Suprapubic skin (tissue), 4 donors: Measurements from ENCODE around the gene GCNA. TPM values are rescaled to one million over a fixed set of nuclear protein-coding genes. Genes with fewer than 3 reads are reported as not detected.

Experiments used
- DNase-seq, 2 donors: peaks; one replicate each; pipeline ENCODE4 v3.0.0-alpha.2; 2019; ENCODE audit warnings: low spot score in 2 of 2
- H3K27ac ChIP-seq: fragments of 200-600 bp; sonication (generic); one replicate; pipeline ENCODE4 v1.5.1; 2019
- H3K27me3 ChIP-seq: fragments of 200-600 bp; sonication (generic); one replicate; pipeline ENCODE4 v1.5.1; 2019
- H3K36me3 ChIP-seq: fragments of 200-600 bp; sonication (generic); one replicate; pipeline ENCODE4 v1.5.1; 2019
- H3K4me1 ChIP-seq: fragments of 200-600 bp; sonication (generic); one replicate; pipeline ENCODE4 v1.5.1; 2019
- H3K4me3 ChIP-seq: fragments of 200-600 bp; sonication (generic); one replicate; pipeline ENCODE4 v1.5.1; 2019; ENCODE audit warnings: mild to moderate bottlenecking
- H3K9me3 ChIP-seq: fragments of 200-600 bp; sonication (generic); one replicate; pipeline ENCODE4 v1.5.1; 2019
- EP300 ChIP-seq: sonication (generic); formaldehyde crosslinking; IDR thresholded peaks from one replicate; pipeline ENCODE4 v1.6.1; 2017; ENCODE audit warnings: antibody characterized with exemption
- POLR2A ChIP-seq, 2 donors: fragments of 450-650 bp; IDR thresholded peaks; one replicate each; pipeline ENCODE4 v1.6.1; 2017; ENCODE audit warnings: antibody characterized with exemption in 2 of 2, mild to moderate bottlenecking in 2 of 2, moderate library complexity in 2 of 2
- POLR2AphosphoS5 ChIP-seq, 3 donors: sonication (generic); formaldehyde crosslinking; IDR thresholded peaks; one replicate each; pipeline ENCODE4 v1.6.1; 2017; ENCODE audit warnings: antibody characterized with exemption in 3 of 3
- WGBS: methylation state at CpG from one replicate; pipeline ENCODE4 v1.1.5; 2018; 5-methylcytosine and 5-hydroxymethylcytosine counted together
- total RNA-seq, 4 donors: library from RNA; depleted of rRNA; stranded (reverse); fragments of >200 nt; gene quantifications; one replicate each; pipeline ENCODE4 v1.1.0, GENCODE V29; 2016
- TF ChIP-seq, protein P1 (sequence below), 2 donors: fragments of 200-600 bp in 1 of 2; fragments of 450-650 bp in 1 of 2; sonication (generic) in 1 of 2; IDR thresholded peaks; one replicate each; pipeline ENCODE4 v1.5.1; 2016 to 2019; ENCODE audit warnings: antibody characterized with exemption in 2 of 2, mild to moderate bottlenecking in 1 of 2, moderate library complexity in 1 of 2

The GCNA gene
- total RNA-seq, 4 donors from 2014 or later = 0.47 to 5.5 (median 0.99) TPM

DNA sequence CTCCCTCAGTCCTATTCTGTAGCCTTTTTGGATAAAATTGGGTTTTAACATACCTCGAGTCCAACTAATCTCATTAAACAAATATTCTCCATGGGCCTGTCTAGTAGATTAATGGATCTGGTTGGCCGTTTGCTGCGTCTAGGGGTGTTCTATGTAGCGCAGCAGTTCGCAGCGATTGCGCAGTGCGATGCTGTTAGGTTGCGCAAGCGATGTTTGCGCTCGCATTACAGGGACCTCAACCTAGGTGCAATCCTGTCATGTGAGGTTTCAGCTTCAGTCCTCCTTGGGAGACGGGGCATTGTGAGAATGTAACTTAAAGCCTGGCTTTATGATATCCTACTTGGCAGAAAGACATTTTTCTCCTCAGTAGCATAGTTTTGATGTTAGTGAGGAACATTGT lies 31.4 kb upstream of the GCNA start:
- no peak for DNase-seq
- Histone ChIP-seq H3K9me3 (no peaks in the 10 kb centered on the region), H3K27me3 (no peaks in the 10 kb centered on the region), H3K4me1 (peaks cover 10% of the 10 kb centered on the region), H3K4me3 (no peak overlapping the region), H3K36me3 (peaks cover 36% of the 10 kb centered on the region), H3K27ac (no peak overlapping the region)
- no peak for TF ChIP-seq EP300
- TF ChIP-seq, protein P1, sequence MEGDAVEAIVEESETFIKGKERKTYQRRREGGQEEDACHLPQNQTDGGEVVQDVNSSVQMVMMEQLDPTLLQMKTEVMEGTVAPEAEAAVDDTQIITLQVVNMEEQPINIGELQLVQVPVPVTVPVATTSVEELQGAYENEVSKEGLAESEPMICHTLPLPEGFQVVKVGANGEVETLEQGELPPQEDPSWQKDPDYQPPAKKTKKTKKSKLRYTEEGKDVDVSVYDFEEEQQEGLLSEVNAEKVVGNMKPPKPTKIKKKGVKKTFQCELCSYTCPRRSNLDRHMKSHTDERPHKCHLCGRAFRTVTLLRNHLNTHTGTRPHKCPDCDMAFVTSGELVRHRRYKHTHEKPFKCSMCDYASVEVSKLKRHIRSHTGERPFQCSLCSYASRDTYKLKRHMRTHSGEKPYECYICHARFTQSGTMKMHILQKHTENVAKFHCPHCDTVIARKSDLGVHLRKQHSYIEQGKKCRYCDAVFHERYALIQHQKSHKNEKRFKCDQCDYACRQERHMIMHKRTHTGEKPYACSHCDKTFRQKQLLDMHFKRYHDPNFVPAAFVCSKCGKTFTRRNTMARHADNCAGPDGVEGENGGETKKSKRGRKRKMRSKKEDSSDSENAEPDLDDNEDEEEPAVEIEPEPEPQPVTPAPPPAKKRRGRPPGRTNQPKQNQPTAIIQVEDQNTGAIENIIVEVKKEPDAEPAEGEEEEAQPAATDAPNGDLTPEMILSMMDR (IDR thresholded peaks at IDR 0.05) = no peak
- no peak for TF ChIP-seq POLR2AphosphoS5 (IDR thresholded peaks at IDR 0.05)
- no peak for TF ChIP-seq POLR2A (IDR thresholded peaks at IDR 0.05)
- WGBS = 93% methylated on average over 13 of the region's 13 CpGs

- H3K27ac ChIP-seq = no peak overlapping the region
- H3K4me1 ChIP-seq = peaks cover 8% of the 10 kb centered on the region
- H3K36me3 ChIP-seq = peaks cover 39% of the 10 kb centered on the region
- H3K27me3 ChIP-seq = no peaks in the 10 kb centered on the region
- WGBS = 87% methylated on average over 7 of the region's 7 CpGs
- no peaks in the 10 kb centered on the region for H3K9me3 ChIP-seq
- H3K4me3 ChIP-seq = no peak overlapping the region
- TF ChIP-seq POLR2AphosphoS5 (IDR thresholded peaks at IDR 0.05) (no peak), EP300 (no peak), POLR2A (IDR thresholded peaks at IDR 0.05) (no peak)
- TF ChIP-seq, protein P1 (IDR thresholded peaks at IDR 0.05) = no peak
- no peak for DNase-seq
These were observed 30.9 kb upstream of the GCNA start for GRCh38 chrX:71547339-71547738.

DNA sequence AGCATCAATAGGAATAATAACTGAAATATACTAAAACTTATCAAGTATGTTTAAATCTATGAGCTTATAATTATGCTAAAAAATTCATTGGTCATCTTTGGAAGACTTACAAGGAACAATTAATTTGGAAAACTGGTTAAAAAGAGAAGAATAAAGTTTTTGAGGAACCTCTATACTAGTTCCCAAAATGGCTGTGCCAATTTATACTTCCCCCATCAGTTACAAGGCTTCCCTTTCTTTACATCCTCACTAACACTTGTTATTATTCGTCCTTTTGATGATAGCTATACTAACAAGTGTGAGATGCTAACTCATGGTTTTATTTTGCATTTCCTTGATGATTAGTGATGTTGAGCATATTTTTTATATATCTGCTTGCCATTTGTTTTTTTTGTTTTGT lies 28.3 kb upstream of the GCNA start:
- DNase-seq = no peak
- Histone ChIP-seq H3K4me1 (no peaks in the 10 kb centered on the region), H3K27me3 (no peaks in the 10 kb centered on the region), H3K9me3 (no peaks in the 10 kb centered on the region), H3K4me3 (no peak overlapping the region), H3K27ac (no peak overlapping the region), H3K36me3 (peaks cover 34% of the 10 kb centered on the region)
- TF ChIP-seq POLR2A (IDR thresholded peaks at IDR 0.05) (no peak), POLR2AphosphoS5 (IDR thresholded peaks at IDR 0.05) (no peak), EP300 (no peak)
- TF ChIP-seq, protein P1 (IDR thresholded peaks at IDR 0.05) = no peak
- WGBS = 65% methylated on average over 1 of the region's 1 CpG

- H3K27ac ChIP-seq = no peak overlapping the region
- H3K36me3 ChIP-seq = peaks cover 36% of the 10 kb centered on the region
- 79% methylated on average over 3 of the region's 3 CpGs for WGBS
- H3K4me3 ChIP-seq = no peak overlapping the region
- no peaks in the 10 kb centered on the region for H3K27me3 ChIP-seq
- H3K4me1 ChIP-seq = no peaks in the 10 kb centered on the region
- TF ChIP-seq POLR2AphosphoS5 (IDR thresholded peaks at IDR 0.05) = no peak
- TF ChIP-seq, protein P1 (IDR thresholded peaks at IDR 0.05) = no peak
- no peaks in the 10 kb centered on the region for H3K9me3 ChIP-seq
- DNase-seq = no peak
These were observed 27.7 kb upstream of the GCNA start for GRCh38 chrX:71550578-71550977.

DNA sequence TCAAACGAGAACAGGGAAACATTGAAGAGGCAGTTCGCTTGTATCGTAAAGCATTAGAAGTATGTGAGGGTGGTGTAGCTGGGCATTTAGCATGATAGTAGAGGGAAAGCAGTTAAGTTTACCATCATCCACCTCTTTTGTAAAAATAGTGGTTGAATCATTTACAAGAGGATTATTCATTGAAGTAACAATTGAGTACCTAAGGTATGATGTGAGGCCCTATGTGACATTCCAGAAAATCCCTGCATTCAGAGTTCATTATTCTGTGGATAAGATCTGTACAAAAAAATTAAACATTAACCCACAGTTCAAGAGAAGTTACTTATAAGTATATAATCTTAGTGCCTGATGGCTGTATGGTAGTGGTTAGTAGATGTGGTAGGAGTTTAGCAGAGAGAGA lies 22.2 kb upstream of the GCNA start:
- H3K36me3 ChIP-seq = peaks cover 47% of the 10 kb centered on the region
- no peak for DNase-seq
- no peaks in the 10 kb centered on the region for H3K4me1 ChIP-seq
- WGBS = 88% methylated on average over 3 of the region's 3 CpGs
- H3K27me3 ChIP-seq = no peaks in the 10 kb centered on the region
- H3K27ac ChIP-seq = no peak overlapping the region
- no peaks in the 10 kb centered on the region for H3K9me3 ChIP-seq
- no peak overlapping the region for H3K4me3 ChIP-seq
- TF ChIP-seq, protein P1 (IDR thresholded peaks at IDR 0.05) = no peak
- TF ChIP-seq POLR2A (IDR thresholded peaks at IDR 0.05) (no peak), EP300 (no peak), POLR2AphosphoS5 (IDR thresholded peaks at IDR 0.05) (no peak)
